Upper lobe of right lung (tissue), 1 donor: ENCODE measurements around the gene BBS7. TPM values are rescaled to one million over a fixed set of nuclear protein-coding genes. Genes with fewer than 3 reads are reported as not detected.

Experiments
- ATAC-seq: fragments of 200-7000 bp; cut with Tn5 transposase; one replicate; pipeline ENCODE4 v1.9.1; 2020; ENCODE audit warnings: mild to moderate bottlenecking, moderate library complexity
- DNase-seq: peaks from one replicate; pipeline ENCODE4 v3.0.0-alpha.2; 2020
- H3K27ac ChIP-seq: fragments of 200-600 bp; one replicate; pipeline ENCODE4 v1.8.0; 2022
- H3K27me3 ChIP-seq: fragments of 200-600 bp; one replicate; pipeline ENCODE4 v1.8.0; 2022; ENCODE audit warnings: mild to moderate bottlenecking
- H3K36me3 ChIP-seq: fragments of 200-600 bp; one replicate; pipeline ENCODE4 v1.8.0; 2022
- H3K4me1 ChIP-seq: fragments of 200-600 bp; one replicate; pipeline ENCODE4 v1.8.0; 2022
- H3K4me3 ChIP-seq: fragments of 200-600 bp; one replicate; pipeline ENCODE4 v1.8.0; 2022; ENCODE audit warnings: mild to moderate bottlenecking
- H3K9me3 ChIP-seq: fragments of 200-600 bp; one replicate; pipeline ENCODE4 v1.8.0; 2022
- CTCF ChIP-seq: fragments of 200-600 bp; IDR thresholded peaks from one replicate; pipeline ENCODE4 v1.8.0; 2022; ENCODE audit warnings: antibody characterized with exemption
- intact Hi-C: fragments of 100-400 bp; cut with DNase I; formaldehyde crosslinking; loops from one replicate; pipeline ENCODE4 v1.11.0; 2022
- total RNA-seq: library from RNA; stranded (reverse); fragmentation: NEBNext Ultra II Directional; extraction: Animal tissue kit (Norgen Biotek cat#: 25700); gene quantifications from one replicate; pipeline ENCODE4 v1.2.1, GENCODE V29; 2021
- donor health status: DM: no; HTN: yes; CAD: no; lungs with severe emphysema.

The BBS7 gene
- total RNA-seq, 1 donor from 2014 or later, result 14.5 TPM

DNA sequence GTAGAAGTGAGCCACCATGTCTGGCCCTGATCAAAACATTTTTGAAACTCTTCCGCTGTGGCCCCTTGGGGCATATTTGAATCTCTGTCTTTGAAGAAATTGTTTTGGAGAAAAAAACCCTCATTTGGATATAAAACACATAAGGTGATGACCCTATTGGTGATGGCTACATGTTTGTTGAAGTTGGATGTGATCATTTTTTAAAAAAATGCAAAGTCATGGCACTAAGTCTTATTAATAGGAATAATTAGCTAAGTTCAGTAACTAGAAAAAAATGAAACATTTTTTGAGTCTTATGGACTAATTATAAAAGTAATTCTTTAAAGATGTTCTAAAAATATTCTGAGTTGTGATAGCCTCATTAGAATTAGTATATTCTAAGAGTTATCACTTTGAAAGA, 17.9 kb upstream of the BBS7 start:
- no peak for DNase-seq
- Histone ChIP-seq H3K27me3 (peaks cover 10% of the 10 kb centered on the region), H3K27ac (no peak overlapping the region), H3K4me1 (no peaks in the 10 kb centered on the region), H3K9me3 (no peaks in the 10 kb centered on the region), H3K36me3 (no peaks in the 10 kb centered on the region), H3K4me3 (no peak overlapping the region)
- intact Hi-C loops, result no loop called here
- TF ChIP-seq CTCF, result no peak
- no peak for ATAC-seq

DNA sequence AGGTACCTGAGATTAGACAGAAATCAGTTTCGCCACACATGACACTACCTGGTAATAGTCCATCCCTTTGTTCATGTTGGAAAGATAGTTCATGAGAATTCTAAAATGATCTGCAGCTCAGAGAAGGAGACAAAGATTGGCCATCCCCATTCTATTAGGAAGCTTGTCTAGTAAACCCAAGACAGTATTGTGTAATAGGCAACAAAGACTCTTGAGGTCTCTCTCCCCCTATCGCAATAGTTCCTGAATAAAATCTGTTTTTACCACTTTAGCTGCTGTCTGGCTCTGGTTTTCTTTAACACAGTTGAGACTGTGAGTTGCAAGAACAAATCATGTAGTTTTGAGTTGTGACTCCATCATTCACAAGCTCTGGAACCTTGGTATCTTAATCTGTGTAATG, 14.8 kb upstream of the BBS7 start:
- Histone ChIP-seq H3K9me3 (no peaks in the 10 kb centered on the region), H3K4me1 (no peaks in the 10 kb centered on the region), H3K36me3 (no peaks in the 10 kb centered on the region), H3K4me3 (no peak overlapping the region), H3K27me3 (peaks cover 5% of the 10 kb centered on the region), H3K27ac (no peak overlapping the region)
- intact Hi-C loops, result no loop called here
- ATAC-seq (no peak), DNase-seq (no peak)
- no peak for TF ChIP-seq CTCF

DNA sequence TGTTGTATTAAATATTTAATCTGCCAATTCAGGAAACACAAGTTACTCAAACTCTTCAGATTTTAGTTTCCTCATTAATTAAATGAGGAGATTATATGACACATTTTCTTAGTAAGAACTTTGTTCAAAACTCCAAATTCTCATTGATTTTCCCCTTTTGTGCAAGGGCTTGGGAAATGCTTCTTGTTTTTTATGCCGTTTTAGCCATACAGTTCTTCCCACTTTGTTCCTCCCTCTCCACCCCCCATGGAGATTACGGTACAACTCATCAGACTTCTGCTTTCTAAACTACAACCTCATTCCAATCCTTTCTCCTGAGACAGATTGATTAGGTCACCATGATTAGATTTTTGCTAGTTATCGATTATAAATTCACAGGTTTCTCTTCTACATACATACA, 10.9 kb upstream of the BBS7 start:
- H3K36me3 ChIP-seq, result no peaks in the 10 kb centered on the region

DNA sequence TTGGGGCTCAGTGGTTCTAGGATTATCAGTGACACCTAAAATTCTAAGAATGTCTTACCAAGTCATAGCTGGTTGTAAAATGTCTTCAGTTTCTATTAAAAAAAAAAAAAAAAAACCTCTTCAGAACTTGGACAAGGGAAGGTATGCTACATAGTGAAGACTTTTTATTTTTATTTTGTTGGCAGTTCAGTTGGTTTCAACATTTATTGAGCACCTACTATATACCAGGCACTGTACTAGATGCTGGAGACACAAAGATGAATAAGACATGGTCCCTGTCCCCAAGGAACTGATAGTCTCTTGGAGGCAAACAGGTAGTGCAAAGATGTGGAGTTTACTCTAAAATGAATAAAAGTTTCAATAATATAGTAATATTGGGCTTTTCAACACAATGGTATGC, 8.9 kb upstream of the BBS7 start:
- ATAC-seq (no peak), DNase-seq (no peak)
- H3K27me3 ChIP-seq, result no peaks in the 10 kb centered on the region
- no peaks in the 10 kb centered on the region for H3K36me3 ChIP-seq
- no peak for TF ChIP-seq CTCF
- H3K27ac ChIP-seq, result no peak overlapping the region
- H3K9me3 ChIP-seq, result no peaks in the 10 kb centered on the region
- intact Hi-C loops, result no loop called here
- no peak overlapping the region for H3K4me3 ChIP-seq
- no peaks in the 10 kb centered on the region for H3K4me1 ChIP-seq

More for the DNA sequence above, 10.9 kb upstream of the BBS7 start:
- H3K9me3 ChIP-seq, result no peaks in the 10 kb centered on the region
- H3K27me3 ChIP-seq, result no peaks in the 10 kb centered on the region
- ATAC-seq (no peak), DNase-seq (no peak)
- intact Hi-C loops, result no loop called here
- TF ChIP-seq CTCF, result no peak
- no peaks in the 10 kb centered on the region for H3K4me1 ChIP-seq
- H3K27ac ChIP-seq, result no peak overlapping the region
- no peak overlapping the region for H3K4me3 ChIP-seq

GRCh38 chr4:121877041-121877773, 6.9 kb upstream of the BBS7 start:
- no peaks in the 10 kb centered on the region for H3K9me3 ChIP-seq
- intact Hi-C loops, result no loop called here
- no peaks in the 10 kb centered on the region for H3K27me3 ChIP-seq
- H3K4me1 ChIP-seq, result no peaks in the 10 kb centered on the region
- TF ChIP-seq CTCF, result no peak
- no peak for DNase-seq
- no peak overlapping the region for H3K4me3 ChIP-seq
- ATAC-seq, result no peak
- no peak overlapping the region for H3K27ac ChIP-seq
- no peaks in the 10 kb centered on the region for H3K36me3 ChIP-seq

DNA sequence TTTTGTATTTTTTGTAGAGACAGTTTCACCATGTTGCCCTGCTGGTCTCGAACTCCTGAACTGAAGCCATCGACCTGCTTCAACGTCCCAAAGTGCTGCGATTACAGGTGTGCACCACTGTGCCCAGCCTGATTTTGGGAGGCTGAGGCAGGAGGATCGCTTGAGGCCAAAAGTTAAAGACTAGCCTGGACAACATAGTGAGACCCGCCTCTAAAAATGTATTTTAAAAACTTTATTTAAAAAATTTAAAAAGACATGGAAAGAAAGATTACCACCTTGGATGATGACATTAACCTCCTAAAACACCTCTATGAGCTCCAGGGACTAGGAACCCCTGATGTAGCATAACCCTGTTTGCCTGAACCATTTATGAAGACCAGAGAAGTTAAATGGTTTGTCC, 5.8 kb upstream of the BBS7 start:
- no peak for ATAC-seq
- no peak for TF ChIP-seq CTCF

More for the DNA sequence above, 5.8 kb upstream of the BBS7 start:
- no peak overlapping the region for H3K4me3 ChIP-seq
- H3K27me3 ChIP-seq, result no peaks in the 10 kb centered on the region
- H3K9me3 ChIP-seq, result no peaks in the 10 kb centered on the region
- H3K36me3 ChIP-seq, result no peaks in the 10 kb centered on the region
- no peak for DNase-seq
- no peaks in the 10 kb centered on the region for H3K4me1 ChIP-seq
- intact Hi-C loops, result no loop called here
- no peak overlapping the region for H3K27ac ChIP-seq
